Effector memory CD8-positive, alpha-beta T cell (primary cell): ENCODE data around the gene DTYMK.

Source experiments
- ATAC-seq: fragments of 150-1000 bp; cut with Tn5 transposase; replicated peaks from 2 replicates; pipeline ENCODE4 v1.10.0; 2021; ENCODE audit warnings: mild to moderate bottlenecking, moderate library complexity
- DNase-seq, 3 experiments: peaks; one replicate each; pipeline ENCODE4 v3.0.0; 2021
- H3K27ac Mint-ChIP-seq, 2 donors: one replicate each; pipeline ENCODE4 v1.8.0; 2022; ENCODE audit warnings: mild to moderate bottlenecking in 2 of 2, mixed read lengths in 2 of 2, moderate library complexity in 2 of 2
- H3K27me3 Mint-ChIP-seq, 2 donors: one replicate each; pipeline ENCODE4 v1.8.0; 2022; ENCODE audit warnings: mixed read lengths in 2 of 2
- H3K36me3 Mint-ChIP-seq: one replicate; pipeline ENCODE4 v1.8.0; 2022; ENCODE audit warnings: mild to moderate bottlenecking, moderate library complexity, mixed read lengths; ENCODE audit not compliant: insufficient read depth
- H3K4me1 Mint-ChIP-seq, 2 donors: one replicate each; pipeline ENCODE4 v1.8.0; 2022; ENCODE audit warnings: low read depth in 2 of 2, mixed read lengths in 2 of 2
- H3K4me3 Mint-ChIP-seq, 2 donors: one replicate each; pipeline ENCODE4 v1.8.0; 2022; ENCODE audit warnings: mild to moderate bottlenecking in 2 of 2, mixed read lengths in 2 of 2, moderate library complexity in 2 of 2
- H3K9me3 Mint-ChIP-seq, 2 donors: one replicate each; pipeline ENCODE4 v1.8.0; 2022; ENCODE audit warnings: mixed read lengths in 2 of 2

The DTYMK gene

DNA sequence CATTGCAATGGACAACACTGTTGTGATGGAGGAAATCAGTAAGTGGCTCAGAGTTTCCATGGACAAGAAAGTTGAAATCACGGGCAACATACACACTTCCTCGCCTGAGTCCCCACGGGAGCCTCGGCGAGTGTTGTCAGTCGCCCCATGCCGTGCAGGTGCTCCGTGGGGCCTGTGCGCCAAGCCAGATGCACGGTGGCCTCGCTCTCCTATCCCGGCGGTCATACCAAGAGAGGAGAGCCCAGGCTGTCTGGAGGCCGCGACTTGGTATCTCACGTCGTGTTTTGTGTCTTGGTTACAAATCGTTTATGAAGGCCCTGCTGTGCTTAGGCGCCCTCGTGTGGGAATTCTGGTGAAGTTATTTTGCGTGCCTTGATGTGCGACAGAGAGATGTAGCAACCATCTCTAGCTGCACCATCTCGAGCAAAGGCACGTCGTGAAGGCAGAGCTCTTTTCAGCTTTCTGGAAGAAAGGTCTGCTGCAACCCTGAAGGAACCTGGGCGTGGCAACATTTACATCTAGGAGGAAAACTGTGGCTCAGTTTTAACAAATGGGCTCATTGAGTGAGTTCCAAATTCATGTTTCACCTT, 27.4 kb downstream of the DTYMK start:
- ATAC-seq (no peak), DNase-seq (no peak)
- Mint-ChIP-seq H3K4me1 (peaks cover 0 to 1% of the 10 kb centered on the region in 2 donors), H3K4me3 (no peak overlapping the region), H3K27me3 (no peaks in the 10 kb centered on the region), H3K9me3 (no peaks in the 10 kb centered on the region), H3K36me3 (peaks cover 67% of the 10 kb centered on the region), H3K27ac (peak overlapping the region in 1 of 2 donors; percentile 64)

DNA sequence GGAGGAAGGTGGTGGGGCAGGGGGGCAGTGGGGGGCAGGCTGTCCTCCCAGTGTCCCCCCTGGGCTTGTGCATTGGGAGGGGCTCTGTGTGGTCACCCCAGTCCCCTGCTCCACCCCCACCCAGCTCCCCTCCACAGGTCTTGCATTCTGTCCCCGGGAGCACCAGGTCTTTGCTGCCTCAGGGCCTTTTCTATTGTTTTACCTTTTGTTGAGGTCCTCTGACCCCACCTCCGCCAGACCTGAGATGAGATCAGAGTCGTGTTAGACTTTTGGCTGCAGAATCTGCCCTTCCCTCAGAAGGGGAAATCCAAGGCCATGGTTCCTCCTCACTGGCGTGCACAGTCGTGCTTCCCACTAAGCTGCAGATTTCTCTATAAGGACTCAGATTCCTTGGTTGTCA, 28.3 kb downstream of the DTYMK start:
- no peak for ATAC-seq
- H3K4me1 Mint-ChIP-seq: peaks cover 0 to 1% of the 10 kb centered on the region in 2 donors
- peaks cover 72% of the 10 kb centered on the region for H3K36me3 Mint-ChIP-seq
- no peak overlapping the region for H3K4me3 Mint-ChIP-seq
- no peak overlapping the region for H3K27ac Mint-ChIP-seq
- no peaks in the 10 kb centered on the region for H3K9me3 Mint-ChIP-seq
- no peaks in the 10 kb centered on the region for H3K27me3 Mint-ChIP-seq
- DNase-seq: no peak

DNA sequence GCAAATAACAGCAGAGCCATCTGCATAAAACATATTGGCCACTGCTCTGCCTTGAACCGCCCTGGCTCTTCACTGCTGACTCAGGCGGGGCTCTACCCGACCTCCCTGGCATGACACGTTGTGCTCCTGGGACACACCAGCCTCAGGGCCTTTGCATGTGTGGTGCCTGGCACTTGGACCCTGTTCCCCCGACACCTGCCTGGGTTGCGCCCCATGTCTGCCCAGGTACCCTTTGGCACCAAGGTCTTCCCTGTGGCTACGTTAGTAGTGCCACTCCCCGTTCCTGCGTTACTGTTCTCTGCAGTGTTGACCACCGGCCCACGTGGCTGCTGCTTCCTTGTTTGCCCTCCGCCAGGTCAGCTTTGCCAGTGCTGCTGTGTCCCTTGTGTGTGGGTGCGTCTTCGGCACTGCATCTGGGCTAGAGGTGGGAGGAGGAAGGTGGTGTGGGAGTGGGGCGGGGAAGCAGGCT, 28.8 kb downstream of the DTYMK start:
- Mint-ChIP-seq H3K27ac (no peak overlapping the region), H3K4me1 (peaks cover 0 to 1% of the 10 kb centered on the region in 2 donors), H3K27me3 (no peaks in the 10 kb centered on the region), H3K4me3 (no peak overlapping the region), H3K36me3 (peaks cover 72% of the 10 kb centered on the region), H3K9me3 (no peaks in the 10 kb centered on the region)
- no peak for DNase-seq
- no peak for ATAC-seq

DNA sequence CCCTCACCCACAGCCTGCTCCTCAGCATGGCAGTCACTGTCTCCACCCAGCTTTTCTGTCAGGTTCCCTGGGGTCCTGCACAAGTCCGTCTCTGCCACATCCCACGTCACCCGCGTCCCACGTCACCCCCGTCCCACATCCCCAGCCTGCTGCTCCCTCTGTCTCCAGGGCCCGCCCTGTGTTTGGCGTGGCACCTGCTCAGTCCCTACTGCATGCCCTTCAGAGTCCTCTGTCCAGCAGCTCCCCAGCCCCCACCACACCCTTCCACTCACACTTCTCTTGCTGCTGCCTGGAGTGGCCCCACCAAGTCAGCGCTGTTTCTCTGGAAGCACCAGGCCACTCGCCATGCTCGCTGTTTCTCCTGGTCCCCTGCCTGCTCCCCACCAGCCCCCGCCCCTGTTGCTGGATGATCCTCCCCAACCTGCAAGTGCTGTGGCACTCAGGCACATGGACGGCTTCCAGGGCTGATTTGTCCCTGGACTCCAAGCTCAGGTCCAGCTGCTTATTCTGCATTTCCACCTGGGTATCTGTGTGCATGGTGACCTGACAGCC, 30.3 kb downstream of the DTYMK start:
- Mint-ChIP-seq H3K27ac (no peak overlapping the region), H3K4me3 (no peak overlapping the region), H3K4me1 (peaks cover 1 to 5% of the 10 kb centered on the region in 2 donors), H3K36me3 (peaks cover 75% of the 10 kb centered on the region), H3K9me3 (no peaks in the 10 kb centered on the region), H3K27me3 (no peaks in the 10 kb centered on the region)
- DNase-seq: no peak
- no peak for ATAC-seq

DNA sequence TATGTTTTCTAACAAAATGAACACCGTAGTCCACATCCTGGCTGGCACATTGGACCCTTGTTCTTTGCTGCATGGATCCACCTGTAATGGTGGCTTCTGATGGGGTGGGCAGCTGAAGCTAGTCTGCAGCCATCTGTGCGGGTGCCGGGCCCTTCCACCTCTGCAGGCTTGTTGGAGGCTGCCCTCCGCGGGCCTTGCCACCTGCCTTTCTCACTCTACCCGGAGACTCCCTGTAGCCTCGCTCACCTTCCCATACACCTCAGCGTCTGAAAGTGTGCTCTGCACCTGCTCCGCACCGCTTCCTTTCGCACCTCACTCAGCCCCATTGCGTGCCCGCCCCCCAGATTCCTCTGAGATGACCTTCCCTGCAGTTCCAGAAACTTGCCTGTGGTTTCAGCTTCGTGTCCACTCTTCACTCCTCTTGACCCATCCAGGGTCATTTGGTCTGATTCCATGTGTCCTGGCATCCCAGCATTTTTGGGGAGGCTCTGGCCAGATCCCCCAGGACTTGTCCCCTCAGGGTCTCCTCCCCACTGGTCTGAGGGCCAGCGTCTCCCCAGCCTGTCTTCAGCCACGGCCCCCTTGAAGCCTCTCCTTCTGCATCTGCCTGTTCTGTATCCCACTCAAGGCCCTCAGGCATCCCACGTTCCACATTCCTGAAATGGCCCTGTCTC, 31.0 kb downstream of the DTYMK start:
- Mint-ChIP-seq H3K4me3 (no peak overlapping the region), H3K9me3 (no peaks in the 10 kb centered on the region), H3K4me1 (peaks cover 5 to 10% of the 10 kb centered on the region in 2 donors), H3K36me3 (peaks cover 73% of the 10 kb centered on the region), H3K27me3 (no peaks in the 10 kb centered on the region), H3K27ac (no peak overlapping the region)
- DNase-seq (no peak), ATAC-seq (no peak)

GRCh38 chr2:241654551-241654950, 32.1 kb downstream of the DTYMK start:
- ATAC-seq: no peak
- Mint-ChIP-seq H3K27ac (no peak overlapping the region), H3K4me1 (peaks cover 5 to 14% of the 10 kb centered on the region in 2 donors), H3K36me3 (peaks cover 68% of the 10 kb centered on the region), H3K27me3 (no peaks in the 10 kb centered on the region), H3K9me3 (no peaks in the 10 kb centered on the region), H3K4me3 (no peak overlapping the region)
- DNase-seq: no peak

DNA sequence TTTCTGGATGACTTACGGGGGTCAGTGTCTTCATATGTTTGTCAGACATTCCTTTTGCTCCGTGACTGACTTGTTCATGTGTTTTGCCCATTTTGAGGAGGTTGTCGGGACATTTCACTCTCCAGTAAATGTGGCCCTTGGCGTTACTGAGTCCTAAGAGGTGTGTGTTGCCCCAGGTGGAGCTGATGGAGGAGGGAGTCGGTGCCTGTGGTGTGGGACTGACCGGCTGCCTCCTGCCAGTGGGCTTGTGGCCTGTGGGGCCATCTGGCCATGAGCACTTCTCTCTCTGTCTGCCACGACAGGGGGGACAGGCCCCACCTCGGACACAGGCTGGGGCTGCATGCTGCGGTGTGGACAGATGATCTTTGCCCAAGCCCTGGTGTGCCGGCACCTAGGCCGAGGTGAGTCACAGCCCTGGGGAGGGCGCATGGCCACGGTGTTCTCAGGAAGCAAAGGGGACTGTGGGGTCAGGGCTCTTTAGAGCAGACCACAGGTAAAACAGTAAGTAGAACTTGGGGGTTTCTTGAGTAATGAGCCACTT, 33.3 kb downstream of the DTYMK start:
- ATAC-seq (no peak), DNase-seq (no peak)
- no peak overlapping the region for H3K4me3 Mint-ChIP-seq
- H3K27me3 Mint-ChIP-seq: no peaks in the 10 kb centered on the region
- peak overlapping the region in 1 of 2 donors; percentile 71 for H3K27ac Mint-ChIP-seq
- H3K36me3 Mint-ChIP-seq: peaks cover 57% of the 10 kb centered on the region
- H3K4me1 Mint-ChIP-seq: peaks cover 7 to 22% of the 10 kb centered on the region in 2 donors
- no peaks in the 10 kb centered on the region for H3K9me3 Mint-ChIP-seq

DNA sequence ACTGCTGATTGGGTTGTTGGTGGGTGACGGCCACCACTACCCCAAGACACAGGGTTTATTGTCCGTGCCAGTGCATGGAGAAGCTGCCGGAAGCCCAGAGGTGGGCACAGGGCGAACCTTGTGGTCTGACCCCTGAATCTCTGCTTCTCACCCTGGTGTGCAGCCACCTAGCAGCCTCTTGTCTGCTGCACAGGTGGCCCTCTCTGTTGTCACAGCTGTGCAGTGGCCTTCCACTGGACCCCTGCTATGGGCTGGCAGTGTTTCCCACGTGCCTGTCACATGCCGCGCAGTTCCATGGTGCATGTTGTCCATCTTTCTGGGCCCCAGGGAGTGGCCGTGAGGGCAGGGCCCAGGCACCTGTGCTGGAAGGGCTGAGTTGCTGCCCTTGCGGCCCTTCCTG, 33.9 kb downstream of the DTYMK start:
- Mint-ChIP-seq H3K4me1 (peaks cover 7 to 22% of the 10 kb centered on the region in 2 donors), H3K4me3 (no peak overlapping the region), H3K36me3 (peaks cover 51% of the 10 kb centered on the region), H3K27me3 (no peaks in the 10 kb centered on the region), H3K27ac (peak overlapping the region in 1 of 2 donors; percentile 71), H3K9me3 (no peaks in the 10 kb centered on the region)
- ATAC-seq (no peak), DNase-seq (no peak)

DNA sequence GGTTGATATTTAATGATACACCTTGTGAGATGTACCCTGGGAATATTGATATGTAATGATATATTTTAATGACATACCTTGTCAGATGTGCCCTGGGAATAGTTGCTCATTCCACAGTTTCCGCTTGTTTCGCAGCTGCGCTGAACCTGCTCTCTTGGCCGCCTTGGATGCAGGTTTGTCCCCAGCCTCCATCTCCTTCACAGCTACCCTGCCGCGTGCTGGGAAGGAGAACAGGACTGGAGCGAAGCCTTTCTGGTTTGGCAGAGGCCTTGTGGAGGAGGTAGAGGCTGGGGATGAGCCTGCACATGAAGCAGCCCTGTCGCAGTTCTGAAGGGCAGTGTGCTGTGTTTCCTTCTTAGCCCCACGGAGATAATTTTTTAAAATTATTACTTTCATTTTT, 34.5 kb downstream of the DTYMK start:
- Mint-ChIP-seq H3K36me3 (peaks cover 46% of the 10 kb centered on the region), H3K27me3 (no peaks in the 10 kb centered on the region), H3K9me3 (no peaks in the 10 kb centered on the region), H3K27ac (no peak overlapping the region), H3K4me3 (no peak overlapping the region), H3K4me1 (peaks cover 7 to 22% of the 10 kb centered on the region in 2 donors)
- ATAC-seq: no peak
- no peak for DNase-seq

DNA sequence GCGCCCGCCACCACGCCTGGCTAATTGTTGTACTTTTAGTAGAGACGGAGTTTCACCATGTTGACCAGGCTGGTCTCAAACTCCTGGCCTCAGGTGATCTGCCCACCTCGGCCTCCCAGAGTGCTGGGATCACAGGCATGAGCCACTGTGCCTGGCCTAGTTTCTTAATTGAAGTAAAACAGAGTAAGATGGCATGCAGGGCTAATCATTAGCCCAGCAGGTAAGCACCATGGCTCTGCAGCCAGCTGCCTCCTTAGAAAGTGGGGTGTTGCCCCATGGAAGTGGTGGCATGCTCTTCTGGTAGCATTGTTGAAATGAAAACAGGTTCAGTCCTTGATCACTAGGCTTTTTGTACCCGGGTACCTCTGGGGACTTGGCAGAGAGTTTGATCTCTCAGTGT, 36.7 kb downstream of the DTYMK start:
- Mint-ChIP-seq H3K36me3 (peaks cover 28% of the 10 kb centered on the region), H3K4me3 (no peak overlapping the region), H3K9me3 (no peaks in the 10 kb centered on the region), H3K27me3 (no peaks in the 10 kb centered on the region), H3K4me1 (peaks cover 8 to 27% of the 10 kb centered on the region in 2 donors), H3K27ac (peak overlapping the region in 1 of 2 donors; percentile 32)
- DNase-seq (no peak), ATAC-seq (no peak)

- Mint-ChIP-seq H3K27me3 (no peaks in the 10 kb centered on the region), H3K27ac (peak overlapping the region in 1 of 2 donors; percentile 32), H3K4me1 (peaks cover 8 to 27% of the 10 kb centered on the region in 2 donors), H3K4me3 (no peak overlapping the region), H3K9me3 (no peaks in the 10 kb centered on the region), H3K36me3 (peaks cover 23% of the 10 kb centered on the region)
- DNase-seq: no peak
- no peak for ATAC-seq
These were observed 37.2 kb downstream of the DTYMK start for GRCh38 chr2:241649404-241649803.

GRCh38 chr2:241648453-241648852, 38.2 kb downstream of the DTYMK start:
- Mint-ChIP-seq H3K27ac (no peak overlapping the region), H3K9me3 (no peaks in the 10 kb centered on the region), H3K36me3 (peaks cover 19% of the 10 kb centered on the region), H3K27me3 (no peaks in the 10 kb centered on the region), H3K4me1 (peaks cover 13 to 27% of the 10 kb centered on the region in 2 donors), H3K4me3 (no peak overlapping the region)
- ATAC-seq (no peak), DNase-seq (no peak)

DNA sequence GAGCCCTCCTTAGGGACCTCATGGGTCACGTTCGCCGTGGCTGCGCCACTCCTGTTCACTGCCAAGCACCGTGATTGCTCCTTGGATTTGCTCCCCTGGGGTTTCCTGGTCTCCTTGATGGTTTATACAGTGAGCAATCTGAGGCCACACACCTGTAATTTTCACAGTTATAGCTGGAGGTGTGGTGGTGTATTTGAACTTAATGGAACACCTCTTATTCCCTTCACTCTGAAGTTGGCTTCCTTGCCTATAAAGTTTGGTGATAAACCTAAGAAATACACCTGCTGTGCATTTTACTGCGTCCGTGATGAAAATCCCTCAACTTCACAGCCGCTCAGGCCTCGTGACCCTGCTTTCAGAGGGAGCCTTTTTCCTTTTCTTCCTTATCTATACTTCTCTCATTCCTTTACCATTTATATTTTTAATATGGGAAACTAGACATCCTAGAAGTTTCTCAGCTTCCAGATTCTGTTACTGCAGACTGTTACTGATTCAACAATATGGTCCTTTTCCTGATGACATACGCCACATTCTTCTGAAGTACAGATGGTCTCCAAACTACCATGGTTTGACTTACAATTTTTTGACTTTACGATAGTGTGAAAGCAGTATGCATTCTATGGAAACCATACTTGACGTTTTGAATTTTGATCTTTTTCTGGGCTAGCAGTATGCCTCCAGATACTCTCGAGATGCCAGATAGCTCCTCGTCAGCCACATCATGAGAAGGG, 40.5 kb downstream of the DTYMK start:
- no peak overlapping the region for H3K27ac Mint-ChIP-seq
- peaks cover 23 to 37% of the 10 kb centered on the region in 2 donors for H3K4me1 Mint-ChIP-seq
- no peak for ATAC-seq
- DNase-seq: no peak
- H3K4me3 Mint-ChIP-seq: no peak overlapping the region
- no peaks in the 10 kb centered on the region for H3K9me3 Mint-ChIP-seq
- peaks cover 17% of the 10 kb centered on the region for H3K36me3 Mint-ChIP-seq
- H3K27me3 Mint-ChIP-seq: no peaks in the 10 kb centered on the region
